BE2C (cell line): ENCODE results near the gene NFS1.

Experiments
- DNase-seq: peaks from one replicate; pipeline ENCODE4 v3.0.0-alpha.2; 2020
- H3K27me3 ChIP-seq: fragments of 250-450 bp; sonication (Bioruptor Pico); 2 replicates; pipeline ENCODE4 v1.5.1; 2020; ENCODE audit warnings: mild to moderate bottlenecking
- H3K36me3 ChIP-seq: fragments of 250-450 bp; sonication (Bioruptor Pico); 2 replicates; pipeline ENCODE4 v1.5.1; 2020; ENCODE audit warnings: mild to moderate bottlenecking
- H3K4me1 ChIP-seq: fragments of 250-450 bp; sonication (Bioruptor Pico); 2 replicates; pipeline ENCODE4 v1.5.1; 2020
- H3K4me3 ChIP-seq: 2 replicates; pipeline ENCODE4 v1.5.1; 2011; ENCODE audit warnings: low read depth, low read length
- H3K9me3 ChIP-seq: fragments of 250-450 bp; sonication (Bioruptor Pico); 2 replicates; pipeline ENCODE4 v1.5.1; 2020
- CTCF ChIP-seq: IDR thresholded peaks from 2 replicates; pipeline ENCODE4 v1.5.1; 2012; ENCODE audit warnings: mild to moderate bottlenecking, low read depth, low read length

Gene NFS1

GRCh38 chr20:35739294-35740163 is 40.4 kb upstream of the NFS1 start:
- Histone ChIP-seq H3K9me3 (no peaks in the 10 kb centered on the region), H3K4me1 (peaks cover 14% of the 10 kb centered on the region), H3K4me3 (peak overlapping the region; percentile 75), H3K27me3 (no peaks in the 10 kb centered on the region), H3K36me3 (peaks cover 73% of the 10 kb centered on the region)
- peak; percentile 25 for TF ChIP-seq CTCF
- DNase-seq: peak; percentile 28

GRCh38 chr20:35738410-35739179 is 39.4 kb upstream of the NFS1 start:
- Histone ChIP-seq H3K9me3 (no peaks in the 10 kb centered on the region), H3K36me3 (peaks cover 82% of the 10 kb centered on the region), H3K4me3 (peak overlapping the region; percentile 8; the same call in 1 of the 2 replicates), H3K27me3 (0 out of 2 replicates have a peak, but pooled peaks cover 3% of the 10 kb centered on the region), H3K4me1 (peaks cover 14% of the 10 kb centered on the region)
- no peak for TF ChIP-seq CTCF
- no peak for DNase-seq

GRCh38 chr20:35737865-35738333 is 38.7 kb upstream of the NFS1 start:
- TF ChIP-seq CTCF: no peak
- H3K36me3 ChIP-seq: peaks cover 89% of the 10 kb centered on the region
- no peaks in the 10 kb centered on the region for H3K9me3 ChIP-seq
- DNase-seq: no peak
- peaks cover 10% of the 10 kb centered on the region for H3K4me1 ChIP-seq
- H3K27me3 ChIP-seq: 0 out of 2 replicates have a peak, but pooled peaks cover 3% of the 10 kb centered on the region
- H3K4me3 ChIP-seq: no peak overlapping the region

- H3K27me3 ChIP-seq: 0 out of 2 replicates have a peak, but pooled peaks cover 3% of the 10 kb centered on the region
- 0 out of 2 replicates have a peak overlapping the region, but pooled peaks have one; percentile 14 for H3K4me3 ChIP-seq
- no peak for DNase-seq
- H3K36me3 ChIP-seq: peaks cover 99% of the 10 kb centered on the region
- peaks cover 13% of the 10 kb centered on the region for H3K4me1 ChIP-seq
- no peak for TF ChIP-seq CTCF
- H3K9me3 ChIP-seq: no peaks in the 10 kb centered on the region
Observed at GRCh38 chr20:35735826-35736470, 36.8 kb upstream of the NFS1 start.

GRCh38 chr20:35734777-35735649 is 35.9 kb upstream of the NFS1 start:
- peaks cover 100% of the 10 kb centered on the region for H3K36me3 ChIP-seq
- H3K4me1 ChIP-seq: peaks cover 16% of the 10 kb centered on the region

More at GRCh38 chr20:35734777-35735649, 35.9 kb upstream of the NFS1 start:
- no peak for TF ChIP-seq CTCF
- Histone ChIP-seq H3K4me3 (no peak overlapping the region), H3K9me3 (no peaks in the 10 kb centered on the region), H3K27me3 (0 out of 2 replicates have a peak, but pooled peaks cover 3% of the 10 kb centered on the region)
- DNase-seq: no peak
